ENCODE measurements around the gene KNDC1.
A peak's percentile ranks its signal among the peaks of the same experiment; 100 is the strongest.

The KNDC1 gene

DNA sequence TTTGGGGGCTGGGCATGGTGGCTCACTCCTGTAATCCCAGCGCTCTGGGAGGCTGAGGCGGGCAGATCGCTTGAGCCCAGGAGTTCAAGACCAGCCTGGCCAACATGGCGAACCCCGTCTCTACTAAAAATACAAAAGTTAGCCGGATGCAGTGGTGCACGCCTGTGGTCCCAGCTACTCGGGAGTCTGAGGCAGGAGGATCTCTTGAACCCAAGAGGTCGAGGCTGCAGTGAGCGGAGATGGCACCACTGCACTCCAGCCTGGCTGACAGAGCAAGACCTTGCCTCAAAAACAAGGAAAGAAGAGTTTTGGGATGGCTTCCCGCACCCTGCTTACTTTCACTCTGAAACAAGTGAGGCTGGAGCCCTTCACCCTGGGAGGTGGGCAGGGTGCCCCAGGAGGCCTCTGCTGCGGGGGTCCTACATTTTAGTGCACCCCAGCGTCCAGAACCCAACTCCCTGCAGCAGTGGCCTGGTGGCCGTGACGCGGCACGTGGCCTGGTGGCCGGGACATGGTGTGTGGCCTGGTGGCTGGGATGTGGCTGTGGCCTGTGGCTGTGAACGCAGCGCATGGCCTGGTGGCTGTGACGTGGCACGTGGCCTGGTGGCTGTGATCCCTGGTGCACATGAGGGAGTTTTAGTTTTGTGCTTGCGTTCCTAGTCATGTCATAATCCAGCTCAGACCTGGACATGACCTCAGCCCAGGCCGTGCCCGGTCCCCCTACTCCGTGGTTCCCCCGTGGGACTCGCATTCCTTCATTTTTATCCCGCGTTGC is 9.3 kb downstream of the KNDC1 start:
- Histone ChIP-seq H3K4me3 (replicated peaks; ENCODE audit: insufficient read depth, low read length) (no peak overlapping the region), H3K27me3 (ENCODE audit: insufficient read depth, poor library complexity, severe bottlenecking) (peaks cover 2% of the 10 kb centered on the region), H3K27ac (replicated peaks) (no peak overlapping the region)
- DNase-seq (ENCODE audit: low read depth in 1 of 2, low spot score in 1 of 2): no peak
- TF ChIP-seq SPI1 (IDR thresholded peaks at IDR 0.05; ENCODE audit: borderline replicate concordance, low read depth) (no peak), POLR2AphosphoS5 (IDR thresholded peaks at IDR 0.05; ENCODE audit: low read depth) (no peak), CTCF (IDR thresholded peaks at IDR 0.05; ENCODE audit: insufficient read depth, low read length) (no peak), GABPA (IDR thresholded peaks at IDR 0.05; ENCODE audit: low read depth) (no peak)
- TF ChIP-seq, protein P1, sequence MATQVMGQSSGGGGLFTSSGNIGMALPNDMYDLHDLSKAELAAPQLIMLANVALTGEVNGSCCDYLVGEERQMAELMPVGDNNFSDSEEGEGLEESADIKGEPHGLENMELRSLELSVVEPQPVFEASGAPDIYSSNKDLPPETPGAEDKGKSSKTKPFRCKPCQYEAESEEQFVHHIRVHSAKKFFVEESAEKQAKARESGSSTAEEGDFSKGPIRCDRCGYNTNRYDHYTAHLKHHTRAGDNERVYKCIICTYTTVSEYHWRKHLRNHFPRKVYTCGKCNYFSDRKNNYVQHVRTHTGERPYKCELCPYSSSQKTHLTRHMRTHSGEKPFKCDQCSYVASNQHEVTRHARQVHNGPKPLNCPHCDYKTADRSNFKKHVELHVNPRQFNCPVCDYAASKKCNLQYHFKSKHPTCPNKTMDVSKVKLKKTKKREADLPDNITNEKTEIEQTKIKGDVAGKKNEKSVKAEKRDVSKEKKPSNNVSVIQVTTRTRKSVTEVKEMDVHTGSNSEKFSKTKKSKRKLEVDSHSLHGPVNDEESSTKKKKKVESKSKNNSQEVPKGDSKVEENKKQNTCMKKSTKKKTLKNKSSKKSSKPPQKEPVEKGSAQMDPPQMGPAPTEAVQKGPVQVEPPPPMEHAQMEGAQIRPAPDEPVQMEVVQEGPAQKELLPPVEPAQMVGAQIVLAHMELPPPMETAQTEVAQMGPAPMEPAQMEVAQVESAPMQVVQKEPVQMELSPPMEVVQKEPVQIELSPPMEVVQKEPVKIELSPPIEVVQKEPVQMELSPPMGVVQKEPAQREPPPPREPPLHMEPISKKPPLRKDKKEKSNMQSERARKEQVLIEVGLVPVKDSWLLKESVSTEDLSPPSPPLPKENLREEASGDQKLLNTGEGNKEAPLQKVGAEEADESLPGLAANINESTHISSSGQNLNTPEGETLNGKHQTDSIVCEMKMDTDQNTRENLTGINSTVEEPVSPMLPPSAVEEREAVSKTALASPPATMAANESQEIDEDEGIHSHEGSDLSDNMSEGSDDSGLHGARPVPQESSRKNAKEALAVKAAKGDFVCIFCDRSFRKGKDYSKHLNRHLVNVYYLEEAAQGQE (IDR thresholded peaks at IDR 0.05; ENCODE audit: insufficient replicate concordance, low read depth): no peak

GRCh38 chr10:133170092-133170491 is 10.1 kb downstream of the KNDC1 start:
- no peak for DNase-seq (ENCODE audit: low read depth in 1 of 2, low spot score in 1 of 2)
- no peaks in the 10 kb centered on the region for H3K27me3 ChIP-seq (ENCODE audit: insufficient read depth, poor library complexity, severe bottlenecking)
- H3K27ac ChIP-seq (replicated peaks): no peak overlapping the region
- TF ChIP-seq SPI1 (IDR thresholded peaks at IDR 0.05; ENCODE audit: borderline replicate concordance, low read depth) (no peak), GABPA (IDR thresholded peaks at IDR 0.05; ENCODE audit: low read depth) (no peak), POLR2AphosphoS5 (IDR thresholded peaks at IDR 0.05; ENCODE audit: low read depth) (no peak)
- no peak overlapping the region for H3K4me3 ChIP-seq (replicated peaks; ENCODE audit: insufficient read depth, low read length)

- TF ChIP-seq GABPA (IDR thresholded peaks at IDR 0.05; ENCODE audit: low read depth) (no peak), SPI1 (IDR thresholded peaks at IDR 0.05; ENCODE audit: borderline replicate concordance, low read depth) (no peak), POLR2AphosphoS5 (IDR thresholded peaks at IDR 0.05; ENCODE audit: low read depth) (no peak), CTCF (IDR thresholded peaks at IDR 0.05; ENCODE audit: insufficient read depth, low read length) (no peak)
- TF ChIP-seq, protein P1 (IDR thresholded peaks at IDR 0.05; ENCODE audit: insufficient replicate concordance, low read depth): no peak
- peak; percentile 20 to 44 for DNase-seq (ENCODE audit: low read depth in 1 of 2, low spot score in 1 of 2)
- no peak overlapping the region for H3K4me3 ChIP-seq (replicated peaks; ENCODE audit: insufficient read depth, low read length)
These were observed 14.0 kb downstream of the KNDC1 start for GRCh38 chr10:133173860-133174640.

GRCh38 chr10:133174689-133175263 is 14.8 kb downstream of the KNDC1 start:
- no peak for DNase-seq (ENCODE audit: low read depth in 1 of 2, low spot score in 1 of 2)
- TF ChIP-seq SPI1 (IDR thresholded peaks at IDR 0.05; ENCODE audit: borderline replicate concordance, low read depth) (no peak), CTCF (IDR thresholded peaks at IDR 0.05; ENCODE audit: insufficient read depth, low read length) (no peak), GABPA (IDR thresholded peaks at IDR 0.05; ENCODE audit: low read depth) (no peak), POLR2AphosphoS5 (IDR thresholded peaks at IDR 0.05; ENCODE audit: low read depth) (no peak)
- TF ChIP-seq, protein P1 (IDR thresholded peaks at IDR 0.05; ENCODE audit: insufficient replicate concordance, low read depth): no peak
- Histone ChIP-seq H3K27ac (replicated peaks) (no peak overlapping the region), H3K27me3 (ENCODE audit: insufficient read depth, poor library complexity, severe bottlenecking) (no peaks in the 10 kb centered on the region), H3K4me3 (replicated peaks; ENCODE audit: insufficient read depth, low read length) (no peak overlapping the region)

More at GRCh38 chr10:133173860-133174640, 14.0 kb downstream of the KNDC1 start:
- no peak overlapping the region for H3K27ac ChIP-seq (replicated peaks)
- no peaks in the 10 kb centered on the region for H3K27me3 ChIP-seq (ENCODE audit: insufficient read depth, poor library complexity, severe bottlenecking)
